Measurements from ENCODE around the gene LSM7.
"Not testable (repeated sequence)": the region's sequence is repeated elsewhere in the genome, so short reads cannot be mapped to it uniquely, and the experiment has no call there.

The LSM7 gene

DNA sequence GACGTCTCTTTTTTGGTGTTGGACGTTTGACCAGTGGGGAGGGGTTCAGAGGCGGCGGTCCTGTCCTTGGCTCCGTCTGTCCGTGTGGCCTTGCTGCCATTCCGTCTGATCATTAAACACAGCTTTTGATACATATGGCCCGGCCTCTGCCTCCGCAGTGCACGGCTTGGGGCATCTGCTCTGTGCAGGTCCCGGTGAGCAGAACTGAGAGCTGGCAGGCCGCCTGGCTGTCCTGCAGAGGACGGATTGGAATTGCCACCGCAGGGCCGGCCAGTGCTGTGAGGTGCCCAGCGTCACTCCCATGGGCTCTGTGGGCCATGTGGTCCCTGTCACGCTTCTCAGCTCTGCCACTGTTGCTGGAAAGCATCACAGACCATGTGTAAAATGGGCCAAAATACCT is 26.3 kb upstream of the LSM7 start:
- DNase-seq = no peak

DNA sequence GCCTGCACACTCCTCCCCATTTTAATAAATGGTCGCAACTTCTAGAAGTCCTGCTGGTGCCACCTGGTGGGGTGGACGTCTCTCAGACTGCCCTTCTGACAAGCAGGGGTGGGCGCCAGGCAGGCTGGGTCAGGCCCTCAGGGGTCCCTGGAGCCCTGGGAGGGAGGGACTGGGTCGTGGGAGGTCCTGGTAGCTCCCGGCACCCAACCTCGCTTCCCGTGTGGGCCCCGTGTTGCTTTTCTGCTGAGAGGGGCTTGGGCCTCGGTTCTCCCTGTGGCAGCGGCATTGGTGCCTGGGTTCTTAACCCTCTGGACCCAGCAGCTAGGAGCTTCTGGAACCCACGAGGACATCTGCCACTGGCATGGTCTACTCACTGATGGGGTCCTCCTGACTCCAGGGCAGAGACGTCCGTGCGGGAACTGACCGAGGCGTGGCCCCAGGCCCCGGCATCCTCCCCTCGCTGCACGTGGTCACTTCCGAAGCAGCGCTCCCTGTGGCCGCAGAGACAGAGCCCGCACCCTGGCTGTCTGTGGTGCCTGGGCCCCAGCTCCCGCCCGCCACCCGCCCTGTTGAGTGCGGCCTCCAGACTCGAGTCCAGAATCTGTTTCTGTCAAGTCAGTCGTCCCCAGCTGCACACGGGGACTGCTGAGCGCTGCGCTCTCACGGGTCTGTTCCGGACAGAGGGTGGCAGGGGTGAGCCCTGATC is 25.7 kb upstream of the LSM7 start:
- DNase-seq = no peak

GRCh38 chr19:2353159-2353886 is 24.9 kb upstream of the LSM7 start:
- DNase-seq = no peak

GRCh38 chr19:2352121-2352520 is 23.7 kb upstream of the LSM7 start:
- no peak for DNase-seq

DNA sequence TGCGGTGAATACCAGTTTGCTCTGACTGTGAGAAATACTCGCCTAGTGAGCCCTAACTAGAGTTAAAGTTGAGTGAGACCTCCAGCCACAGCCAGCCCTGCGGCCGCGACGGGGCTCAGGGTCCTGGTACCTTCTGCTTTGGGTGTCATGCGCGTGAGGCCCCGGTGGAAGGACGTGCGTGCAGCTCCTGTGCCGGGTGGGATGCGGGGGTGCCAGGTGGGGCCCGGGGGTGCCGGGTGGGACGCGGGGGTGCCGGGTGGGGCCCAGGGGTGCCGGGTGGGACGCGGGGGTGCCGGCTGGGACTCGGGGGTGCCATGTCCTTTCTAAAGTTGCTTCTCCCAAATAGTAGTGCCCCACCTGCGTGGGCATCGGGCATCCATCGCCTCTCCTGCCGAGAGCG is 23.2 kb upstream of the LSM7 start:
- DNase-seq = no peak

DNA sequence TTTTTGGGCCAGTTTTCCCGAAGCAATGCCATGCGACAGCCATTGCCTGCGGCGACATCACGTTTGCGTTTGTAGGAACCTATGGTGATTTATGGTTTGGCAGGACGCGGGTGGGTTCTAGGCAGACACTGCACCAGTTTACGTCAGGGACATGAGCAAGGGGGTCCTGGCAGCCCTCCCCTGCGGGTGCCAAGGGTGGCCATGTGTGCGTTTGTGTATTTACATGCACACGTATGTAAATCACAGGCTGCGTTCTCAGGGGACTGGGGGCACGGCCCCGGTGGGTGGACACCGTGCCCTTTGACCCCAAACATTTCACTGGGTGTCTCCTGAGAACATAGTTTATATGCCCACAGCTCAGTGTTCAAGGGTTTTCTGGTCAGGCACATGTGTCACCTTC is 22.3 kb upstream of the LSM7 start:
- DNase-seq = no peak

GRCh38 chr19:2349818-2350217 is 21.4 kb upstream of the LSM7 start:
- not testable (repeated sequence) for DNase-seq

GRCh38 chr19:2345794-2346663 is 17.6 kb upstream of the LSM7 start:
- no peak for DNase-seq

DNA sequence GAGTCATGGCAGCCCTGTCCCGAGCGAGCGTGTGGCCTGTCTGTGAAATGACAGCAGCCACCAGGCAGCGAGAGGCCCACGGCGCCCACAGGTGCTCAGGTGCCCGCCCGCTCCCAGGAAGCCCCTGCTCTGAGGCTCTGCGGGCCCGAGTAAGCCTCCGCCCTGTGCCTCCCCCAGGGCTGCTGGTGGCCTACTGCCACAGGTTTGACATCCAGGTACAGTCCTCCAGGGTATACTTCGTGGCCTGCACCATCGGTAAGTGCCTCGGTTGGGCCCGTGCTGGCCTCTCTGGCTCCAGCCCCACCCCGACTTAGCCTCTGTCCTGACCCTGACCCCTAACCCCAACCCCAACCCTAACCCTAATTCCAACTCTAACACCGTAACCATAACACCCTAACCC is 16.7 kb upstream of the LSM7 start:
- no peak for DNase-seq

- DNase-seq = no peak
Measured at GRCh38 chr19:2344381-2344870, 16.0 kb upstream of the LSM7 start.

DNA sequence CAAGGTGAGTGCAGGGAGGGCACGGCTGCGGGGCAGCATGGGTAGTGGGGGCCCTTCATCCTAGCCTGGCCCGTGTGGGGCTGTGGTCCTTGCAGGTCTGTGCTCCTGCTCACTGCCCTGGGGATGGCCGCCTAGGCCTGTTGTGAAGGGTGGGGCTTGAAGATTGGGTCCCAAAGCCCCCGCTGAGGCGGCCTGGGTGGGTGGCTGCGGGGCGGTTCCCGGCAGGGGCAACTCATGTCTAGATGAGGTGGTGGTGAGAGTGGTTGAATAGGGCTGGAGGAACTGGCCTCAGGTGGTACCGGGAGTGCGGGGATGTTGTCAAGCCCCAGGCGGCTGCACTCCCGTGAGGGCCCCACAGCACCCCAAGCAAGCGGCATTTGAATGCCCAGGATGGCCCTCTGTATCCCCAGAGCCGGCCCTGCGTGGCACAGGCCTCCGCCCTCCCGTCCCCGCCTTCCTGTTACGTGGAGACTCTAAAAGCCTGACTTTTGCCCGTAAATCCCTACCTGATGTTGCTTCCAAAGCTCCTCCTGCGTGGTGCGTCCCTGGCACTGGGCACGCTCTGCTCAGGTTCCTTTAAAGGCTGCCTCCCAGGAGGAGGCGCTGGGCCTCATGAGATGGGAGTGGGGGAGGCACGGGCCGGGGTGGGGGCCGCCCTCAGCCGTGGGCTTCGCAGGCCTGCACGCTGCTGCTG is 15.1 kb upstream of the LSM7 start:
- DNase-seq = no peak

DNA sequence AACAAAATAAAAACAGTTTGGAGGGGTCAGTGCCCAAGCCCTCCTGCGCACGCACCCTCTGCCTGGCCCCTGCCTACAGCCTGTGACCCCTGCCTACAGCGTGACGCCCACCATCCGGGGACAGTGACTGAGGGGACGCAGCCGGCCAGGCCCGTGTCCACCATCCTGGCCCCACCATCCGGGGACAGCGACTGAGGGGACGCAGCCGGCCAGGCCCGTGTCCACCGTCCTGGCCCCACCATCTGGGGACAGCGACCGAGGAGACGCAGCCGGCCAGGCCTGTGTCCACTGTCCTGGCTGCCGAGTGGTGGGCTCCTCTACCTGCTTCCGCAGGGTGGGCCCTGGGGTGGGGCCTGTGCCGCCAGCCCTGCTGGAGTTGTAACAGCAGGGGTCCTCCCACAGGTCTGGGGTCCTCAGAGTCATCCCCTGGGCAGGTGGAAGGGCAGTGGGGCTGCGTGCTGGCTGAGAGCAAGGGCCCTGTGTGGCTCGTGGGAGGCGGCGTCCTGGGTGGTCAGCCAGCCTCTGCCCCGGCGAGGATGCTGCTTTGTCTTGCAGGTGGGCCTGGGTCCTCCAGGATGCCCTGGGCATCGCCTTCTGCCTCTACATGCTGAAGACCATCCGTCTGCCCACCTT is 14.4 kb upstream of the LSM7 start:
- no peak for DNase-seq

DNA sequence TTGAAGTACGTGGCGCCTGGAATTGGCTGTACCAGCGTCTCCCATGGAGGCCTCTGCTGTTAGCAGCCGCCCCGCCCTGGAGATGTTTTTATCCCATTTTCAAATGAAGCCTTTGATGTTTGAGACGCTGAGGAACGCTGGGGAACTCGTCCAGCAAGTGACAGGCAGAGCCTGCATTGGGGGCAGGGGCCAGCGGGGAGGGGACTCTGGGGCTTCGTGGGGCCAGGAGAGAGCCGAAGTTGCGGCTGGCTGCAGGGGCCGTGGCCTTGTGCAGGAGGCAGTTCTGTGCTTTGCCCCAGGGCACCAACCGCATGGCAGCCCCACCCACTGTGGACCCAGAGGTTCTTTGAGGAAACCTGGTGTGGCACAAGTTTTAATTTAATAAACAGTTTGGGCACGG is 13.6 kb upstream of the LSM7 start:
- no peak for DNase-seq

DNA sequence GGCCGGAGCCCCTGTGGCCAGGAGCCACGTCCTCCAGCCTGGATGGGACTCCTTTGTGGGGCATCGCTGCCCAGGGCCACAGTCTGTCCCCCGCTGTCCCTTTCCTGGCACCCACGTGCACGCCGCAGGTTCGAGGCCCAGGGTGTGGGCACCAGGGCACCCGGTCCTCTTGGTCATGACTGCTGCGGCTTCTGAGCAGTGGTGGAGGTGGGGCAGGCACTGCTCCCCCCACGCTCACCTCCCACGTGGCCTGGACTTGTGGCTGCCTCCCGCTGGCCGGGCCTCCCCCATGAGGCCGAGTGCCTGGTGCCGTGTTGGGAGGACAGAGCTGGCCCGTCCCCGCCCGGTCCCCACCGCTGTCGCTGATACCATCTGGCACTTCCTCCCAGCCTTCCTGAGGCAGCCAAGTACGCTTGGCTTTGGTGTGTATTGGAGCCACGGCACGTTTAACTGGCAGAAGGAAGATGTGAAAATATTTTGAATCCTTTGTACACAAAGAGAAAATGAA is 12.9 kb upstream of the LSM7 start:
- DNase-seq = no peak

GRCh38 chr19:2340496-2341243 is 12.3 kb upstream of the LSM7 start:
- DNase-seq = no peak

DNA sequence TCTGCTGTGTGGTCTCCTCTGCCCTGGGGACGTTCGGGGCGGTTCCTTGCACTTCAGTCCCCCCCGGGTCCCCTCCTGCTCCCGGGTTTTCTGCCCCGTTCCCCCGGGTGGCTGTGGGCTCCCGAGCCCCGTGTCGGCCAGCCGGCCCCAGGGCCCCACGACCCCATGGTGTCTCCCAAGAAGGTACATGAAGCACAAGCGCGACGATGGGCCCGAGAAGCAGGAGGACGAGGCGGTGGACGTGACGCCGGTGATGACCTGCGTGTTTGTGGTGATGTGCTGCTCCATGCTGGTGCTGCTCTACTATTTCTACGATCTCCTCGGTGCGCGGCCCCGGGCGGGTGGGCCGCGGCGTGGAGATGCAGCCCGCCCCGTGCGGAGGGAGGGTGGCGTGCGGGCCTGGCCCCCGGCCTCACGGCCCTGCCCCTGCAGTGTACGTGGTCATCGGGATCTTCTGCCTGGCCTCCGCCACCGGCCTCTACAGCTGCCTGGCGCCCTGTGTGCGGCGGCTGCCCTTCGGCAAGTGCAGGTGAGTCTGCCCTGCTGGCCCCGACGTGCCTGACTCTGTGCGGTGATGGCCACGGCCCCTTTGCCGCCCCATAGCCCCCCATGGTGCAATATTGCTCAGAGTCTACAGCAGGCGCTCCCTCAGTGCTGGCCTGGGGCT is 11.4 kb upstream of the LSM7 start:
- no peak for DNase-seq

GRCh38 chr19:2338751-2339643 is 10.6 kb upstream of the LSM7 start:
- DNase-seq = no peak

- no peak for DNase-seq
Measured at GRCh38 chr19:2338055-2338615, 9.7 kb upstream of the LSM7 start.

- DNase-seq = no peak
Measured at GRCh38 chr19:2337329-2337707, 8.9 kb upstream of the LSM7 start.

Data from stimulated activated CD4-positive, alpha-beta T cell treated with anti-CD3 and anti-CD28 coated beads, Interleukin-4, amount 100 ng/mL, for 4 hours (primary cell).